Right lobe of liver (tissue), 4 donors: Measurements from ENCODE around the gene DAZAP1.
A peak's percentile ranks its signal among the peaks of the same experiment; 100 is the strongest.

Experiments used
- CTCF ChIP-seq, 4 donors: fragments of 200-600 bp in 3 of 4; fragments of 450-650 bp in 1 of 4; IDR thresholded peaks; one replicate each; pipeline versions ENCODE4 v1.5.1 to v1.8.0; 2016 to 2022; ENCODE audit warnings: antibody characterized with exemption in 4 of 4, mild to moderate bottlenecking in 2 of 4
- POLR2A ChIP-seq: fragments of 450-650 bp; IDR thresholded peaks from one replicate; pipeline ENCODE4 v1.6.1; 2017; ENCODE audit warnings: antibody characterized with exemption, mild to moderate bottlenecking
- donor health status: DM: no; HTN: no; CAD: no.
- donor health status: DM: no; HTN: no; CAD: no.
- donor health status: DM: no; HTN: yes; CAD: no.

GRCh38 chr19:1395194-1396018, 12.0 kb upstream of the DAZAP1 start:
- no peak for TF ChIP-seq CTCF (IDR thresholded peaks at IDR 0.05)
- TF ChIP-seq POLR2A: peak; percentile 60
